GM12864 (cell line): ENCODE data around the gene SUGCT.
"Not testable (repeated sequence)": the region's sequence is repeated elsewhere in the genome, so short reads cannot be mapped to it uniquely, and the experiment has no call there.

ENCODE experiments used
- DNase-seq: peaks from one replicate; pipeline ENCODE4 v3.0.0-alpha.2; 2011; ENCODE audit warnings: low read depth
- H3K4me3 ChIP-seq: 2 replicates; pipeline ENCODE4 v1.5.1; 2011; ENCODE audit warnings: mild to moderate bottlenecking, low read depth, low read length, control low read depth
- TF ChIP-seq, protein P1 (sequence below): IDR thresholded peaks from 2 replicates; pipeline ENCODE4 v1.5.1; 2011; ENCODE audit warnings: low read depth, mild to moderate bottlenecking, moderate library complexity, low read length, control low read depth, inconsistent platforms; ENCODE audit errors: missing control alignments

SUGCT gene

GRCh38 chr7:40597517-40597916, 462.7 kb downstream of the SUGCT start:
- H3K4me3 ChIP-seq = no peak overlapping the region
- TF ChIP-seq, protein P1, sequence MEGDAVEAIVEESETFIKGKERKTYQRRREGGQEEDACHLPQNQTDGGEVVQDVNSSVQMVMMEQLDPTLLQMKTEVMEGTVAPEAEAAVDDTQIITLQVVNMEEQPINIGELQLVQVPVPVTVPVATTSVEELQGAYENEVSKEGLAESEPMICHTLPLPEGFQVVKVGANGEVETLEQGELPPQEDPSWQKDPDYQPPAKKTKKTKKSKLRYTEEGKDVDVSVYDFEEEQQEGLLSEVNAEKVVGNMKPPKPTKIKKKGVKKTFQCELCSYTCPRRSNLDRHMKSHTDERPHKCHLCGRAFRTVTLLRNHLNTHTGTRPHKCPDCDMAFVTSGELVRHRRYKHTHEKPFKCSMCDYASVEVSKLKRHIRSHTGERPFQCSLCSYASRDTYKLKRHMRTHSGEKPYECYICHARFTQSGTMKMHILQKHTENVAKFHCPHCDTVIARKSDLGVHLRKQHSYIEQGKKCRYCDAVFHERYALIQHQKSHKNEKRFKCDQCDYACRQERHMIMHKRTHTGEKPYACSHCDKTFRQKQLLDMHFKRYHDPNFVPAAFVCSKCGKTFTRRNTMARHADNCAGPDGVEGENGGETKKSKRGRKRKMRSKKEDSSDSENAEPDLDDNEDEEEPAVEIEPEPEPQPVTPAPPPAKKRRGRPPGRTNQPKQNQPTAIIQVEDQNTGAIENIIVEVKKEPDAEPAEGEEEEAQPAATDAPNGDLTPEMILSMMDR = no peak
- DNase-seq = no peak

GRCh38 chr7:40598915-40599314, 464.1 kb downstream of the SUGCT start:
- no peak for DNase-seq
- no peak overlapping the region for H3K4me3 ChIP-seq
- TF ChIP-seq, protein P1 = no peak

DNA sequence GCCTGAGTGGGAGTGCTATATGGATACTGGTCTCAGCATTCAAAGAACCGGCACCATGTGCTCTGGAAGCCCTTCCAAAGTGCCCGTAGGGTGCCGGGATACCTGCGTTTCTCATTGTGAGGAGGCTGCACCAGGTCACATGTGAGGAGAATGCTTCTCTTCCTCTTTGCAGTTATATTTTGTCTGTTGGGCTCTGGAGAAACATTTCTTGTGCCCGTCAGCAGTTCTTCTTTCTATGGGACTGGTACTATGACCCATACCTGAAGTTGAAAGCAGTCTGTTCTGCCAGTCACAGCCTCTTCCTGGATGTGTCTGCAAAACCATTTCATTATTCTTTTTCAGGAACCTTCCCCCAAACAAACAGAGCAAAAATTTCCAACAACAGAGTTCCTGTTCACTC, 465.0 kb downstream of the SUGCT start:
- H3K4me3 ChIP-seq = no peak overlapping the region
- TF ChIP-seq, protein P1 = no peak
- no peak for DNase-seq

DNA sequence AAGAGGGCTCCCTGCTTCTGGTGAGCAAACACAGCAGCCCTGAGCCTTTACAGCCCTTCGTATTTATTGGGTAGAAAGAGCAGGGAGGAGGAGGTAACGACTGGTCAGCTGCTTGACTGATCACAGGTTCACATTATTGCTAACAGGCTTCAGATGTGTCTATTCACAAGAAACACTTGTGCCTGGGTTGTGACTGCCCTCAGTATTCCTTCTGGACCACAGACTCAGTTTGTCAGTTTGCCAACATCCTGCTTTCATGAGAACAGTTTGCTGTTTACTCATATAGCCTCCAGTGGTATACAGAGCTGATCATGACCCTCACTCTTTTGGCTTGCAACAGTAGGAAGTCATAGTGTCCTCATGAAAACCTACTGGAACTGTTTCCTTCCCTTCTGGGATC, 467.5 kb downstream of the SUGCT start:
- not testable (repeated sequence) for H3K4me3 ChIP-seq, DNase-seq

GRCh38 chr7:40604601-40605438, 470.0 kb downstream of the SUGCT start:
- no peak overlapping the region for H3K4me3 ChIP-seq
- TF ChIP-seq, protein P1 = peak; percentile 79
- DNase-seq = no peak

DNA sequence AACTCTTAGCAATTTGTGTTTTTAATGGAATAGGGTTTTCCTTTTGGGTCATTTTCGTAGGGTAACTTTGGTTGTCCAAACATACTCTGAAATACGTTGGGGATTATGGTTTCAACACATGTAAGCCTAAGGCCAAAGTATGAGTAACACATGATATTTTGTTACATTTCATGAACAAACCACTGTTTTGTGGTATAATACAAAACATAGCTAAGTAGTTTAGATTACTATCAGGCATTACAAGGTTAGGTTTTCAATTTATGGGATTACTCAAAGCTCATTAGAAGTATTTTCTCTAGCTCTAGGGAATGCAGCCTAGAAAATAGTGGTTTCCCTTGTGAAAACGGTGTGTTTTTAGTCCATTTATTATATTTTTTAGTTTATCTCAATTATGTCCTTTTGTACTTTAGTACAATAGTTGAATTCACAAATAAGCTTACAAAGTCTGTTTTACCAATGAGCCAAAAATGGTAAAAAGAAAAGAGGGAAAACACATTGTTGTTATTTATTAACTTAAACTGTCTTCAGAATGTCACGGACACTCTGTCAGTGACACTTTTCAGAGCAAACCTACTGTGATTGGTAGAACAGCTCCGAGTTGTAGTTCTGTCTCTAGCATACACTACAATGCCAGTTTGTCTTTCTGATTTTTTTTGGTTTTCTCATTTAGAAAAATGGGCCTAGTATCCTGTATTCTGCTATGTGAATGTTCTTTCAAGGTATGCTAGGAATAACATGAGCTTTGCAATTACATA, 473.7 kb downstream of the SUGCT start:
- DNase-seq = no peak
- no peak overlapping the region for H3K4me3 ChIP-seq
- TF ChIP-seq, protein P1 = no peak

- no peak for DNase-seq
- no peak overlapping the region for H3K4me3 ChIP-seq
- TF ChIP-seq, protein P1 = no peak
Measured at GRCh38 chr7:40610461-40610860, 475.7 kb downstream of the SUGCT start.
